H9 (cell line): ENCODE results near the gene SRRM3. TPM values are rescaled to one million over a fixed set of nuclear protein-coding genes. Genes with fewer than 3 reads are reported as not detected.

ENCODE experiments used
- DNase-seq: peaks from one replicate; pipeline ENCODE4 v3.0.0-alpha.2; 2017
- H2AFZ ChIP-seq: one replicate; pipeline ENCODE4 v1.6.1; 2013; ENCODE audit warnings: mild to moderate bottlenecking, low read length, control low read depth, moderate library complexity
- H2AK5ac ChIP-seq: 2 replicates; pipeline ENCODE4 v1.6.1; 2013; ENCODE audit warnings: low read length, control low read depth, mixed read lengths; ENCODE audit not compliant: insufficient read length
- H2BK120ac ChIP-seq: one replicate; pipeline ENCODE4 v1.6.1; 2013; ENCODE audit warnings: low read depth, mild to moderate bottlenecking, low read length, control low read depth, inconsistent platforms; ENCODE audit not compliant: poor library complexity, severe bottlenecking
- H2BK12ac ChIP-seq: 2 replicates; pipeline ENCODE4 v1.6.1; 2013; ENCODE audit warnings: low read length, control low read depth, mixed read lengths, low read depth; ENCODE audit not compliant: insufficient read length
- H2BK15ac ChIP-seq: 2 replicates; pipeline ENCODE4 v1.6.1; 2013; ENCODE audit warnings: low read depth, low read length, control low read depth
- H2BK20ac ChIP-seq: one replicate; pipeline ENCODE4 v1.6.1; 2013; ENCODE audit warnings: low read depth, mild to moderate bottlenecking, low read length, control low read depth, inconsistent platforms; ENCODE audit not compliant: poor library complexity, severe bottlenecking
- H2BK5ac ChIP-seq: 2 replicates; pipeline ENCODE4 v1.6.1; 2013; ENCODE audit warnings: low read length, control low read depth, mixed read lengths; ENCODE audit not compliant: insufficient read length
- H3K14ac ChIP-seq: 2 replicates; pipeline ENCODE4 v1.6.1; 2013; ENCODE audit warnings: low read length, control low read depth; ENCODE audit not compliant: insufficient read depth
- H3K18ac ChIP-seq: 2 replicates; pipeline ENCODE4 v1.6.1; 2013; ENCODE audit warnings: low read depth, mild to moderate bottlenecking, mixed read lengths, low read length, control low read depth; ENCODE audit not compliant: insufficient read length
- H3K23ac ChIP-seq: 2 replicates; pipeline ENCODE4 v1.6.1; 2013; ENCODE audit warnings: low read length, control low read depth, mixed read lengths, low read depth; ENCODE audit not compliant: insufficient read length
- H3K23me2 ChIP-seq: 2 replicates; pipeline ENCODE4 v1.6.1; 2013; ENCODE audit warnings: low read depth, mild to moderate bottlenecking, mixed read lengths, low read length, control low read depth; ENCODE audit not compliant: insufficient read length, poor library complexity, severe bottlenecking
- H3K27ac ChIP-seq: 2 replicates; pipeline ENCODE4 v1.5.1; 2013; ENCODE audit warnings: low read length, control low read depth, mixed read lengths, low read depth; ENCODE audit not compliant: insufficient read length
- H3K27me3 ChIP-seq: 2 replicates; pipeline ENCODE4 v1.6.1; 2013; ENCODE audit warnings: low read length, control low read depth, inconsistent platforms; ENCODE audit not compliant: insufficient read depth
- H3K4ac ChIP-seq: 2 replicates; pipeline ENCODE4 v1.6.1; 2013; ENCODE audit warnings: low read depth, mild to moderate bottlenecking, control low read depth, inconsistent platforms, low read length, moderate library complexity
- H3K4me1 ChIP-seq: 2 replicates; pipeline ENCODE4 v1.6.1; 2013; ENCODE audit warnings: low read length, control low read depth, inconsistent platforms; ENCODE audit not compliant: insufficient read depth
- H3K4me2 ChIP-seq: 2 replicates; pipeline ENCODE4 v1.6.1; 2013; ENCODE audit warnings: low read length, control low read depth, mixed read lengths; ENCODE audit not compliant: insufficient read length, insufficient read depth
- H3K56ac ChIP-seq: 2 replicates; pipeline ENCODE4 v1.6.1; 2013; ENCODE audit warnings: low read depth, mild to moderate bottlenecking, mixed read lengths, low read length, control low read depth; ENCODE audit not compliant: insufficient read length
- H3K79me1 ChIP-seq: 2 replicates; pipeline ENCODE4 v1.6.1; 2013; ENCODE audit warnings: low read depth, mild to moderate bottlenecking, moderate library complexity, low read length, control low read depth, inconsistent platforms; ENCODE audit not compliant: insufficient read depth, poor library complexity, severe bottlenecking
- H3K79me2 ChIP-seq: 2 replicates; pipeline ENCODE4 v1.6.1; 2013; ENCODE audit warnings: low read length, control low read depth, inconsistent platforms; ENCODE audit not compliant: insufficient read depth
- H3K9ac ChIP-seq: 2 replicates; pipeline ENCODE4 v1.6.1; 2013; ENCODE audit warnings: low read length, control low read depth, mixed read lengths; ENCODE audit not compliant: insufficient read length; ENCODE audit errors: extremely low read depth
- H3K9me3 ChIP-seq: one replicate; pipeline ENCODE4 v1.6.1; 2013; ENCODE audit warnings: low read depth, low read length, inconsistent platforms; ENCODE audit not compliant: control insufficient read depth
- H3T11ph ChIP-seq: one replicate; pipeline ENCODE4 v1.6.1; 2013; ENCODE audit warnings: mild to moderate bottlenecking, low read length, control low read depth, inconsistent platforms
- H4K20me1 ChIP-seq: one replicate; pipeline ENCODE4 v1.6.1; 2013; ENCODE audit not compliant: control insufficient read depth, insufficient read length, insufficient read depth
- H4K5ac ChIP-seq: 2 replicates; pipeline ENCODE4 v1.6.1; 2013; ENCODE audit warnings: low read depth, mild to moderate bottlenecking, mixed read lengths, low read length, control low read depth; ENCODE audit not compliant: insufficient read length
- H4K8ac ChIP-seq: replicated peaks from 2 replicates; pipeline ENCODE4 v1.6.1; 2013; ENCODE audit warnings: low read length, control low read depth, mixed read lengths, low read depth; ENCODE audit not compliant: insufficient read length
- H4K91ac ChIP-seq: 2 replicates; pipeline ENCODE4 v1.6.1; 2013; ENCODE audit warnings: low read depth, mild to moderate bottlenecking, moderate library complexity, mixed read lengths, low read length, control low read depth; ENCODE audit not compliant: insufficient read length
- H3K27ac Mint-ChIP-seq, 3 experiments: 2 replicates in 2 of 3; 3 replicates in 1 of 3; pipeline ENCODE4 v1.8.0; 2020 to 2021; ENCODE audit warnings: mixed read lengths in 3 of 3, mild to moderate bottlenecking in 1 of 3, moderate library complexity in 1 of 3
- H3K27me3 Mint-ChIP-seq: 2 replicates; pipeline ENCODE4 v1.8.0; 2021; ENCODE audit warnings: low read depth, mild to moderate bottlenecking, moderate library complexity, mixed read lengths
- H3K36me3 Mint-ChIP-seq, 3 experiments: 2 replicates in 2 of 3; 3 replicates in 1 of 3; pipeline ENCODE4 v1.8.0; 2020 to 2021; ENCODE audit warnings: low read depth in 3 of 3, mixed read lengths in 3 of 3; ENCODE audit not compliant: insufficient read depth in 1 of 3
- H3K4me1 Mint-ChIP-seq, 2 experiments: 2 replicates each; pipeline ENCODE4 v1.8.0; 2020; ENCODE audit warnings: mixed read lengths in 2 of 2
- H3K4me3 Mint-ChIP-seq, 2 experiments: 2 replicates in 1 of 2; 3 replicates in 1 of 2; pipeline ENCODE4 v1.8.0; 2020 to 2021; ENCODE audit warnings: mild to moderate bottlenecking in 2 of 2, mixed read lengths in 2 of 2, moderate library complexity in 1 of 2
- H3K9me3 Mint-ChIP-seq, 2 experiments: 2 replicates in 1 of 2; 3 replicates in 1 of 2; pipeline ENCODE4 v1.8.0; 2020; ENCODE audit warnings: mild to moderate bottlenecking in 2 of 2, mixed read lengths in 2 of 2, moderate library complexity in 1 of 2
- CTCF ChIP-seq: fragments of 200-600 bp; sonication (generic); conservative IDR thresholded peaks from 3 replicates; pipeline ENCODE4 v1.8.0; 2021; ENCODE audit warnings: antibody characterized with exemption, mild to moderate bottlenecking
- WGBS: extraction: QIAGEN DNeasy Blood & Tissue Kit; methylation state at CpG from one replicate; pipeline ENCODE4 v1.1.7; 2013; ENCODE audit warnings: missing lambda C conversion rate, low lambda C conversion rate, mixed read lengths; ENCODE audit not compliant: insufficient read length; ENCODE audit errors: extremely low coverage; 5-methylcytosine and 5-hydroxymethylcytosine counted together
- total RNA-seq: library from RNA; stranded (reverse); gene quantifications from 2 replicates; pipeline ENCODE4 v1.2.1, GENCODE V29; 2021

The SRRM3 gene
- total RNA-seq, 1 experiment from 2014 or later, result 11.0 TPM

DNA sequence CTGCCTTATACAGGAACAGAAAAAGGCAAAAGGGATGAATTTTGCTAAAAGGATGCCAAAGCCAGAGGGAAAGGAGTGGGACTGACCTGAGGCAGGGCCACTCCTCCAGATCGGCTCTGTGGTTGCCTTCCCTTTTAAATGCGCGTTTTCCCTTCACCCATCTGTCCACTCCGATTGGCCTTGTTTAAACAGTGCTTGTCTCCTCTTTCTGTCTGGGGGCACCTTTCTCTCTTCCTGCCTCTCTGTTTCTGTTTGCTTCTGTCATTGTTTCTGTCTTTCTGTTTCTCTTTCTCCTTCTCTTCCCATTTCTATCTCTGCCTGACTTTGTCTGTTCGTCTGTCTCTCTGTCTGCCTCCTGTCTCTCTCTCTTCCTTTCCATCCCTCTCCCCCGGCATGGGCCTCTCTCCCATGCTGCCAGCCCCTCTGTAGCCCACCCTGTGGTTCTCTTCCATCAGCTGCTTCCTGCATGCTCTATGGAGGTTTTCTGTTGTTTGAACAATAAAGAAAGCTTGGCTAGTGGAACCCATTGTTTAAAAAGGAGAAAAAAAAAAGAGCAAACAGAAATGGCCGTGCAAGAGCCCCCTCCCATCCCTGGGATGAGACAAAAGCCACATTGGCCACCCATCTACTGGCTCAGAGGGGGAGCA lies 71.3 kb downstream of the SRRM3 start:
- peaks cover 35 to 48% of the 10 kb centered on the region in 2 experiments for H3K4me1 Mint-ChIP-seq
- no peak overlapping the region for H3T11ph ChIP-seq
- no peak overlapping the region for H2BK12ac ChIP-seq
- peaks cover 39% of the 10 kb centered on the region for H3K27me3 Mint-ChIP-seq
- no peak overlapping the region for H4K8ac ChIP-seq
- H3K27ac Mint-ChIP-seq, result peak overlapping the region in 2 of 3 experiments; percentile 0 to 24; a peak in 3 of 7 replicates
- no peaks in the 10 kb centered on the region for H3K27me3 ChIP-seq
- no peak overlapping the region for H3K27ac ChIP-seq
- H3K23ac ChIP-seq, result no peak overlapping the region
- no peak overlapping the region for H2BK15ac ChIP-seq
- H3K79me2 ChIP-seq, result no peaks in the 10 kb centered on the region
- no peak for DNase-seq
- H3K56ac ChIP-seq, result no peak overlapping the region
- no peak overlapping the region for H2BK5ac ChIP-seq
- H4K91ac ChIP-seq, result no peak overlapping the region
- H3K9me3 ChIP-seq, result no peaks in the 10 kb centered on the region
- H2AK5ac ChIP-seq, result no peak overlapping the region
- H4K5ac ChIP-seq, result no peak overlapping the region
- no peak overlapping the region; the same call in 1 of the 2 replicates for H3K4ac ChIP-seq
- no peak overlapping the region for H3K9ac ChIP-seq
- H3K14ac ChIP-seq, result no peak overlapping the region
- peak overlapping the region; percentile 40 for H3K4me2 ChIP-seq
- peak overlapping the region in 1 of 2 experiments; percentile 53; a peak in 3 of 5 replicates for H3K4me3 Mint-ChIP-seq
- H2AFZ ChIP-seq, result no peak overlapping the region
- no peaks in the 10 kb centered on the region; a peak in 1 of 7 replicates for H3K36me3 Mint-ChIP-seq
- H2BK120ac ChIP-seq, result no peak overlapping the region
- no peak overlapping the region for H3K18ac ChIP-seq
- WGBS, result no CpG with 5 or more reads among the region's 7 CpGs
- H3K9me3 Mint-ChIP-seq, result no peaks in the 10 kb centered on the region
- H4K20me1 ChIP-seq, result no peaks in the 10 kb centered on the region
- TF ChIP-seq CTCF, result no peak
- H3K4me1 ChIP-seq, result peaks cover 5% of the 10 kb centered on the region; the same call in 1 of the 2 replicates
- H2BK20ac ChIP-seq, result no peak overlapping the region
- H3K79me1 ChIP-seq, result no peaks in the 10 kb centered on the region
- no peaks in the 10 kb centered on the region for H3K23me2 ChIP-seq
